HepG2 (cell line): ENCODE results near the gene CFAP210. TPM values are rescaled to one million over a fixed set of nuclear protein-coding genes. Genes with fewer than 3 reads are reported as not detected.
A peak's percentile ranks its signal among the peaks of the same experiment; 100 is the strongest.

Source experiments
- ATAC-seq: fragments of 200-7000 bp; cut with Tn5 transposase; 3 replicates; pipeline ENCODE4 v1.9.1; 2020; ENCODE audit warnings: mild to moderate bottlenecking, moderate library complexity
- BruUV-seq: library from RNA; stranded (reverse); fragments of 400-500 nt; replicated peaks from 2 replicates; lab custom pipeline; 2021; lab: Mats Ljungman, UMichigan
- CTCF ChIA-PET: fragments of 300-600 bp; formaldehyde crosslinking; extraction: SDS; loops from one replicate; lab custom pipeline; 2021; ENCODE audit warnings: low total read pairs, inconsistent platforms, low intra/inter-chr PET ratio; lab: Yijun Ruan, JAX
- POLR2A ChIA-PET: fragments of 350-600 bp; sonication (Branson Sonifier 250); formaldehyde crosslinking; loops from one replicate; lab custom pipeline; 2020; ENCODE audit warnings: antibody characterized with exemption, inconsistent platforms; lab: Yijun Ruan, JAX
- DNase-seq: peaks from one replicate; pipeline ENCODE4 v3.0.0-alpha.2; 2015; ENCODE audit warnings: low spot score
- FAIRE-seq: peaks from 3 replicates; lab custom pipeline; 2011; peaks lifted over from hg19 to GRCh38; lab: Jason Lieb, UNC
- H2AFZ ChIP-seq: one replicate; pipeline ENCODE4 v1.6.1; 2011; ENCODE audit warnings: low read length, inconsistent platforms
- H3K27ac ChIP-seq: fragments of 300-600 bp; 3 replicates; pipeline ENCODE4 v1.8.0; 2011; ENCODE audit warnings: mixed run types, mild to moderate bottlenecking, mixed read lengths, low read length, inconsistent platforms; ENCODE audit not compliant: insufficient read depth; ENCODE audit errors: extremely low read length
- H3K27me3 ChIP-seq, 2 experiments: fragments of 200-600 bp in 1 of 2; 2 replicates in 1 of 2; 3 replicates in 1 of 2; pipeline versions ENCODE4 v1.6.0 to v1.8.0; 2011; ENCODE audit warnings: low read length in 2 of 2, mild to moderate bottlenecking in 2 of 2, moderate library complexity in 2 of 2, inconsistent platforms in 1 of 2; ENCODE audit not compliant: insufficient read depth in 2 of 2, control insufficient read depth in 1 of 2
- H3K36me3 ChIP-seq, 2 experiments: fragments of 200-600 bp in 1 of 2; replicated peaks in 1 of 2; 2 replicates in 1 of 2; 3 replicates in 1 of 2; pipeline versions ENCODE4 v1.5.1 to v1.8.0; 2011; ENCODE audit warnings: low read length in 2 of 2, inconsistent platforms in 1 of 2; ENCODE audit not compliant: insufficient read depth in 2 of 2, control insufficient read depth in 1 of 2
- H3K4me1 ChIP-seq: 2 replicates; pipeline ENCODE4 v1.5.1; 2012; ENCODE audit warnings: low read length, inconsistent platforms; ENCODE audit not compliant: insufficient read depth
- H3K4me2 ChIP-seq: 2 replicates; pipeline ENCODE4 v1.6.0; 2011; ENCODE audit warnings: low read depth, low read length, inconsistent platforms
- H3K4me3 ChIP-seq, 3 experiments: fragments of 200-600 bp in 1 of 3; sonication (generic), shearing (Covaris generic) in 1 of 3; replicated peaks in 1 of 3; 2 replicates each; pipeline ENCODE4 v1.5.1; 2011 to 2016; ENCODE audit warnings: low read length in 3 of 3, inconsistent platforms in 2 of 3, low read depth in 2 of 3, mild to moderate bottlenecking in 2 of 3, control low read depth in 1 of 3, mixed read lengths in 1 of 3; ENCODE audit not compliant: insufficient read depth in 1 of 3
- H3K79me2 ChIP-seq: one replicate; pipeline ENCODE4 v1.6.1; 2011; ENCODE audit warnings: low read length, inconsistent platforms; ENCODE audit not compliant: insufficient read depth
- H3K9ac ChIP-seq: 2 replicates; pipeline ENCODE4 v1.6.0; 2011; ENCODE audit warnings: mild to moderate bottlenecking, low read depth, low read length, inconsistent platforms; ENCODE audit not compliant: insufficient read depth
- H3K9me3 ChIP-seq: 2 replicates; pipeline ENCODE4 v1.5.1; 2012; ENCODE audit warnings: mild to moderate bottlenecking, low read length
- H4K20me1 ChIP-seq: 2 replicates; pipeline ENCODE4 v1.6.0; 2011; ENCODE audit warnings: inconsistent platforms, mild to moderate bottlenecking, low read length, moderate library complexity; ENCODE audit not compliant: insufficient read depth
- BRCA1 ChIP-seq: sonication (generic); formaldehyde crosslinking; IDR thresholded peaks from 2 replicates; pipeline ENCODE4 v1.4.0; 2020; ENCODE audit warnings: missing genetic modification reagents
- CEBPG ChIP-seq: IDR thresholded peaks from 2 replicates; pipeline ENCODE4 v1.6.1; 2016
- MED1 ChIP-seq: sonication (generic); formaldehyde crosslinking; IDR thresholded peaks from 2 replicates; pipeline ENCODE4 v1.4.0; 2020; ENCODE audit warnings: missing genetic modification reagents
- RFXAP ChIP-seq: sonication (generic); formaldehyde crosslinking; IDR thresholded peaks from 2 replicates; pipeline ENCODE4 v1.4.0; 2020; ENCODE audit warnings: missing genetic modification reagents, borderline replicate concordance
- TBP ChIP-seq: sonication (generic); formaldehyde crosslinking; IDR thresholded peaks from 2 replicates; pipeline ENCODE4 v1.5.0; 2020; ENCODE audit warnings: missing genetic modification reagents
- ZNF317 ChIP-seq: sonication (generic); formaldehyde crosslinking; IDR thresholded peaks from 2 replicates; pipeline ENCODE4 v1.5.0; 2020; ENCODE audit warnings: mild to moderate bottlenecking, missing genetic modification reagents
- ZNF557 ChIP-seq: sonication (generic); formaldehyde crosslinking; IDR thresholded peaks from 2 replicates; pipeline ENCODE4 v1.4.0; 2020; ENCODE audit warnings: missing genetic modification reagents
- ZNF644 ChIP-seq: IDR thresholded peaks from 2 replicates; pipeline ENCODE4 v1.6.1; 2016; ENCODE audit warnings: low read depth
- WGBS: methylation state at CpG from one replicate; pipeline ENCODE4 v1.1.6; 2017; ENCODE audit warnings: low lambda C conversion rate; 5-methylcytosine and 5-hydroxymethylcytosine counted together
- in situ Hi-C: cut with HindIII; loops from 2 replicates; pipeline ENCODE4 v1.10.0; 2017; ENCODE audit warnings: low pct_unique_long_range_greater_than_20kb; ENCODE audit not compliant: extremely low pct_ligation_motif_present
- intact Hi-C: fragments of 100-400 bp; cut with micrococcal nuclease; formaldehyde crosslinking; loops from one replicate; pipeline ENCODE4 v1.10.0; 2022; ENCODE audit not compliant: unreplicated experiment
- polyA plus RNA-seq, 8 experiments: library from polyadenylated mRNA; depleted of rRNA in 3 of 8; stranded (reverse) in 7 of 8; unstranded in 1 of 8; fragments of >200 nt; fragmentation: Illumina TruSeq in 4 of 8; extraction: Trizol in 4 of 8; gene quantifications; 2 replicates each; pipeline versions ENCODE4 v1.2.1 to v1.2.3, GENCODE V29; 2011 to 2016; ENCODE audit warnings: low read depth in 4 of 8, missing spikeins in 1 of 8, mixed read lengths in 1 of 8; ENCODE audit not compliant: insufficient read depth in 1 of 8
- total RNA-seq, 5 experiments: library from RNA; depleted of rRNA; stranded (reverse); fragments of >200 nt; fragmentation: Illumina TruSeq; extraction: Trizol; gene quantifications; 2 replicates each; pipeline ENCODE4 v1.2.3, GENCODE V29; 2016; ENCODE audit warnings: low read depth in 1 of 5
- TF ChIP-seq, protein P1 (sequence below): sonication (generic); formaldehyde crosslinking; IDR thresholded peaks from 2 replicates; pipeline ENCODE4 v1.4.0; 2020; ENCODE audit warnings: missing genetic modification reagents
- TF ChIP-seq, protein P2 (sequence below): sonication (generic); formaldehyde crosslinking; IDR thresholded peaks from 2 replicates; pipeline ENCODE4 v1.5.0; 2020; ENCODE audit warnings: mild to moderate bottlenecking, missing genetic modification reagents, borderline replicate concordance
- TF ChIP-seq, protein P3 (sequence below): IDR thresholded peaks from 2 replicates; pipeline ENCODE4 v1.6.1; 2016
- TF ChIP-seq, protein P4 (sequence below), 2 experiments: fragments of 450-650 bp in 1 of 2; sonication (generic) in 1 of 2; formaldehyde crosslinking; IDR thresholded peaks; 2 replicates each; pipeline versions ENCODE4 v1.5.0 to v1.8.0; 2020 to 2022; ENCODE audit warnings: mild to moderate bottlenecking in 1 of 2, missing genetic modification reagents in 1 of 2

CFAP210 gene
- total and polyA plus RNA-seq, 2 of the 13 experiments (the other 11 are each of a cell fraction or from before 2014, with no cell fraction given), result 0.18 TPM; not detected in 1

DNA sequence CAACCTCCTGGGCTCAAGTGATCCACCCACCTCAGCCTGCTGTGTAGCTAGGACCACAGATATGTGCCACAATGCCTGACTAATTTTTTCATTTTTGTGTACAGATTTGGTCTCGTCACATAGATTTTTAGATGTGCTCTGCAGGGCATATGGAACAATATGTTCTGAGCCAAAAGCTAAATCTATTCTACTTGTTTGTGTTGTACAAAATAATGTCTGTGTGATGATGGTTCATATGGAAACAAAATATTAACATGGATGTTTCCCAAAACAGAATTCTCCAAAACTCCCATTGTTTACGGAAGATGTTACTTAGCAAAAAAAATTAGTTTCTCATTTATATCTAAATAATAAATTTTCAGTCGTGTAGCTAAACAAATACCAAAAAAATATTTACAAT, 26.8 kb upstream of the CFAP210 start (continued):
- TF ChIP-seq, protein P1, sequence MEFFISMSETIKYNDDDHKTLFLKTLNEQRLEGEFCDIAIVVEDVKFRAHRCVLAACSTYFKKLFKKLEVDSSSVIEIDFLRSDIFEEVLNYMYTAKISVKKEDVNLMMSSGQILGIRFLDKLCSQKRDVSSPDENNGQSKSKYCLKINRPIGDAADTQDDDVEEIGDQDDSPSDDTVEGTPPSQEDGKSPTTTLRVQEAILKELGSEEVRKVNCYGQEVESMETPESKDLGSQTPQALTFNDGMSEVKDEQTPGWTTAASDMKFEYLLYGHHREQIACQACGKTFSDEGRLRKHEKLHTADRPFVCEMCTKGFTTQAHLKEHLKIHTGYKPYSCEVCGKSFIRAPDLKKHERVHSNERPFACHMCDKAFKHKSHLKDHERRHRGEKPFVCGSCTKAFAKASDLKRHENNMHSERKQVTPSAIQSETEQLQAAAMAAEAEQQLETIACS (CRISPR knock-in tag), result no peak
- no peak for TF ChIP-seq RFXAP
- TF ChIP-seq BRCA1 (CRISPR knock-in tag), result no peak

DNA sequence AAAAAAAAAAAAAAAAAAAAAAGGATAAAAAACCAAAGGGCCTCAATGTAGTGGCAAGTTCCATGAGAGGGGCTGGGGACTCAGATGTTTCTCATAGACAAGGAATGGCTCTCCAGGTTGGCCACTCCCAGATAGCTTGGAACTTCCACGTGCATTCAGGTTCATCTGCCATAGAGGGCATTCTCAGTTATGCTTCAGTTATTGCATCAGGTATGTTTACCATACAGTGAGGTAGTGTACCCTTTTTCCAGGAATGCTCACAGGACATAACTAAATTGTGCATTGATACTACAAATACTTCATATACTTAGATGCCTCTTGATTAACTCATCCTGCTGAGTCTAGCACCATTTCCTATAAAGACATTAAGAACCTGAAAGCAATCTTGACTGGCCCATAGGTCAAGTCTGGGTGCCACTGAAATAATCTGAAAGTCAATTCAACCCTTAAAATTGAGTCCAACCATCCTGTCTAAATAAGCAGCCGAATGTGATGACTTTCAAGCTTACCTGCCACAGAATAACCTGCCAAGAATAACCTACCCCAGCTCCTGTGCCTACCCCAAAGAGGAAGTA, 24.8 kb upstream of the CFAP210 start:
- Histone ChIP-seq H3K4me2 (no peak overlapping the region), H3K4me1 (peaks cover 58% of the 10 kb centered on the region), H3K27me3 (no peaks in the 10 kb centered on the region), H4K20me1 (no peaks in the 10 kb centered on the region), H3K79me2 (no peaks in the 10 kb centered on the region), H3K9me3 (no peaks in the 10 kb centered on the region), H3K9ac (0 out of 2 replicates have a peak overlapping the region, but pooled peaks have one; percentile 12), H2AFZ (no peak overlapping the region), H3K4me3 (no peak overlapping the region), H3K36me3 (no peaks in the 10 kb centered on the region), H3K27ac (no peak overlapping the region)
- no peak for ATAC-seq
- WGBS, result 49% methylated on average over 2 of the region's 2 CpGs
- intact Hi-C loops (loop anchor here (1.0 kb wide), 1 partner anchor 9 kb away; no protein-coding TSS in a partner anchor), in situ Hi-C loops (no loop called here)
- no TSS peak for BruUV-seq
- ChIA-PET CTCF (no interaction called here), POLR2A (interaction anchor here (1.2 kb wide), 1 partner anchor 15 kb away, joined by 5 read pairs; the partner anchor contains the start of gene KLHL23)
- peak; percentile 54 for DNase-seq
- no peak for FAIRE-seq
- TF ChIP-seq TBP (CRISPR knock-in tag), result no peak
- TF ChIP-seq, protein P2, sequence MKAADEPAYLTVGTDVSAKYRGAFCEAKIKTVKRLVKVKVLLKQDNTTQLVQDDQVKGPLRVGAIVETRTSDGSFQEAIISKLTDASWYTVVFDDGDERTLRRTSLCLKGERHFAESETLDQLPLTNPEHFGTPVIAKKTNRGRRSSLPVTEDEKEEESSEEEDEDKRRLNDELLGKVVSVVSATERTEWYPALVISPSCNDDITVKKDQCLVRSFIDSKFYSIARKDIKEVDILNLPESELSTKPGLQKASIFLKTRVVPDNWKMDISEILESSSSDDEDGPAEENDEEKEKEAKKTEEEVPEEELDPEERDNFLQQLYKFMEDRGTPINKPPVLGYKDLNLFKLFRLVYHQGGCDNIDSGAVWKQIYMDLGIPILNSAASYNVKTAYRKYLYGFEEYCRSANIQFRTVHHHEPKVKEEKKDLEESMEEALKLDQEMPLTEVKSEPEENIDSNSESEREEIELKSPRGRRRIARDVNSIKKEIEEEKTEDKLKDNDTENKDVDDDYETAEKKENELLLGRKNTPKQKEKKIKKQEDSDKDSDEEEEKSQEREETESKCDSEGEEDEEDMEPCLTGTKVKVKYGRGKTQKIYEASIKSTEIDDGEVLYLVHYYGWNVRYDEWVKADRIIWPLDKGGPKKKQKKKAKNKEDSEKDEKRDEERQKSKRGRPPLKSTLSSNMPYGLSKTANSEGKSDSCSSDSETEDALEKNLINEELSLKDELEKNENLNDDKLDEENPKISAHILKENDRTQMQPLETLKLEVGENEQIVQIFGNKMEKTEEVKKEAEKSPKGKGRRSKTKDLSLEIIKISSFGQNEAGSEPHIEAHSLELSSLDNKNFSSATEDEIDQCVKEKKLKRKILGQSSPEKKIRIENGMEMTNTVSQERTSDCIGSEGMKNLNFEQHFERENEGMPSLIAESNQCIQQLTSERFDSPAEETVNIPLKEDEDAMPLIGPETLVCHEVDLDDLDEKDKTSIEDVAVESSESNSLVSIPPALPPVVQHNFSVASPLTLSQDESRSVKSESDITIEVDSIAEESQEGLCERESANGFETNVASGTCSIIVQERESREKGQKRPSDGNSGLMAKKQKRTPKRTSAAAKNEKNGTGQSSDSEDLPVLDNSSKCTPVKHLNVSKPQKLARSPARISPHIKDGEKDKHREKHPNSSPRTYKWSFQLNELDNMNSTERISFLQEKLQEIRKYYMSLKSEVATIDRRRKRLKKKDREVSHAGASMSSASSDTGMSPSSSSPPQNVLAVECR, result no peak
- TF ChIP-seq, protein P3, sequence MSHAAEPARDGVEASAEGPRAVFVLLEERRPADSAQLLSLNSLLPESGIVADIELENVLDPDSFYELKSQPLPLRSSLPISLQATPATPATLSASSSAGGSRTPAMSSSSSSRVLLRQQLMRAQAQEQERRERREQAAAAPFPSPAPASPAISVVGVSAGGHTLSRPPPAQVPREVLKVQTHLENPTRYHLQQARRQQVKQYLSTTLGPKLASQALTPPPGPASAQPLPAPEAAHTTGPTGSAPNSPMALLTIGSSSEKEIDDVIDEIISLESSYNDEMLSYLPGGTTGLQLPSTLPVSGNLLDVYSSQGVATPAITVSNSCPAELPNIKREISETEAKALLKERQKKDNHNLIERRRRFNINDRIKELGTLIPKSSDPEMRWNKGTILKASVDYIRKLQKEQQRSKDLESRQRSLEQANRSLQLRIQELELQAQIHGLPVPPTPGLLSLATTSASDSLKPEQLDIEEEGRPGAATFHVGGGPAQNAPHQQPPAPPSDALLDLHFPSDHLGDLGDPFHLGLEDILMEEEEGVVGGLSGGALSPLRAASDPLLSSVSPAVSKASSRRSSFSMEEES, result no peak
- no peak for TF ChIP-seq ZNF557 (CRISPR knock-in tag)
- TF ChIP-seq ZNF317 (CRISPR knock-in tag), result peak; percentile 83
- TF ChIP-seq ZNF644 (CRISPR knock-in tag), result peak; percentile 75
- TF ChIP-seq MED1 (CRISPR knock-in tag), result 0 out of 2 replicates have a peak, but pooled peaks have one; percentile 14
- peak; percentile 90 for TF ChIP-seq CEBPG (CRISPR knock-in tag)
- TF ChIP-seq, protein P4, sequence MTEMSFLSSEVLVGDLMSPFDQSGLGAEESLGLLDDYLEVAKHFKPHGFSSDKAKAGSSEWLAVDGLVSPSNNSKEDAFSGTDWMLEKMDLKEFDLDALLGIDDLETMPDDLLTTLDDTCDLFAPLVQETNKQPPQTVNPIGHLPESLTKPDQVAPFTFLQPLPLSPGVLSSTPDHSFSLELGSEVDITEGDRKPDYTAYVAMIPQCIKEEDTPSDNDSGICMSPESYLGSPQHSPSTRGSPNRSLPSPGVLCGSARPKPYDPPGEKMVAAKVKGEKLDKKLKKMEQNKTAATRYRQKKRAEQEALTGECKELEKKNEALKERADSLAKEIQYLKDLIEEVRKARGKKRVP (CRISPR knock-in tag; IDR thresholded peaks at IDR 0.05), result peak in 1 of 2 experiments; percentile 98; a peak in 2 of 4 replicates
